HCT116 (cell line): Measurements from ENCODE around the gene GPSM3. TPM values are rescaled to one million over a fixed set of nuclear protein-coding genes. Genes with fewer than 3 reads are reported as not detected.

Source experiments
- ATAC-seq: fragments of 200-7000 bp; cut with Tn5 transposase; 2 replicates; pipeline ENCODE4 v1.9.1; 2020; ENCODE audit warnings: mild to moderate bottlenecking, moderate library complexity
- BruUV-seq: library from RNA; stranded (reverse); fragments of 400-500 nt; replicated peaks from 2 replicates; lab custom pipeline; 2021; lab: Mats Ljungman, UMichigan
- CTCF ChIA-PET: fragments of 300-600 bp; sonication (Branson Sonifier 250); formaldehyde crosslinking; loops from one replicate; lab custom pipeline; 2021; ENCODE audit warnings: antibody characterized with exemption; lab: Charles Lee
- POLR2A ChIA-PET: fragments of 300-600, 350-600 bp; sonication (Branson Sonifier 250); formaldehyde crosslinking; loops from one replicate; lab custom pipeline; 2021; ENCODE audit warnings: antibody characterized with exemption; lab: Charles Lee
- RAD21 ChIA-PET, 2 experiments: fragments of 300-600 bp; sonication (Branson Sonifier 250); formaldehyde crosslinking; loops; one replicate each; lab custom pipeline; 2023; ENCODE audit warnings: low total read pairs in 2 of 2; ENCODE audit not compliant: uncharacterized antibody in 2 of 2, unreplicated experiment in 2 of 2, low non-redundant PET in 1 of 2; lab: Charles Lee
- DNase-seq: peaks from one replicate; pipeline ENCODE4 v3.0.0-alpha.2; 2010; ENCODE audit warnings: low read depth, low spot score
- H2AFZ ChIP-seq: fragments of 200-600 bp; shearing (Covaris generic), sonication (generic); 2 replicates; pipeline ENCODE4 v1.6.1; 2017; ENCODE audit warnings: low read depth, mixed run types, mixed read lengths, antibody characterized with exemption, low read length; ENCODE audit not compliant: poor library complexity, severe bottlenecking
- H3K27ac ChIP-seq: 2 replicates; pipeline ENCODE4 v1.5.1; 2012; ENCODE audit warnings: low read depth, low read length
- H3K27me3 ChIP-seq: fragments of 200-600 bp; sonication (generic); 2 replicates; pipeline ENCODE4 v1.6.1; 2016; ENCODE audit warnings: mixed run types, low read length, mixed read lengths; ENCODE audit not compliant: insufficient read depth
- H3K36me3 ChIP-seq, 2 experiments: fragments of 200-500 bp in 1 of 2; fragments of 200-600 bp in 1 of 2; sonication (Bioruptor generic) in 1 of 2; sonication (generic) in 1 of 2; 2 replicates each; pipeline versions ENCODE4 v1.5.1 to v1.6.1; 2014 to 2016; ENCODE audit warnings: low read length in 2 of 2, inconsistent platforms in 1 of 2, mixed read lengths in 1 of 2, mixed run types in 1 of 2; ENCODE audit not compliant: insufficient read depth in 2 of 2, control insufficient read depth in 1 of 2
- H3K4me1 ChIP-seq, 2 experiments: fragments of 200-600 bp in 1 of 2; sonication (generic) in 1 of 2; 2 replicates each; pipeline versions ENCODE4 v1.5.1 to v1.6.1; 2012 to 2017; ENCODE audit warnings: low read length in 2 of 2, inconsistent platforms in 1 of 2, mild to moderate bottlenecking in 1 of 2, mixed read lengths in 1 of 2, mixed run types in 1 of 2, moderate library complexity in 1 of 2; ENCODE audit not compliant: insufficient read depth in 2 of 2, control insufficient read depth in 1 of 2
- H3K4me2 ChIP-seq: fragments of 200-600 bp; sonication (generic); 2 replicates; pipeline ENCODE4 v1.6.1; 2017; ENCODE audit warnings: mixed run types, low read length, mixed read lengths
- H3K4me3 ChIP-seq, 2 experiments: fragments of 200-600 bp in 1 of 2; sonication (generic) in 1 of 2; replicated peaks in 1 of 2; 2 replicates each; pipeline ENCODE4 v1.5.1; 2011 to 2016; ENCODE audit warnings: low read length in 2 of 2, control low read depth in 1 of 2, low read depth in 1 of 2, mild to moderate bottlenecking in 1 of 2, mixed read lengths in 1 of 2, mixed run types in 1 of 2
- H3K79me2 ChIP-seq: fragments of 200-600 bp; sonication (generic); 2 replicates; pipeline ENCODE4 v1.6.1; 2017; ENCODE audit warnings: mild to moderate bottlenecking, mixed run types, low read length, moderate library complexity, mixed read lengths; ENCODE audit not compliant: insufficient read depth
- H3K9ac ChIP-seq: fragments of 200-600 bp; sonication (generic); 2 replicates; pipeline ENCODE4 v1.6.1; 2016; ENCODE audit warnings: low read length, mixed read lengths
- H3K9me2 ChIP-seq: fragments of 200-600 bp; sonication (generic), shearing (Covaris generic); 2 replicates; pipeline ENCODE4 v1.6.1; 2017; ENCODE audit warnings: mixed run types, mild to moderate bottlenecking, moderate library complexity; ENCODE audit not compliant: insufficient read depth
- H3K9me3 ChIP-seq, 2 experiments: fragments of 200-500 bp in 1 of 2; fragments of 200-600 bp in 1 of 2; sonication (Bioruptor generic) in 1 of 2; sonication (generic) in 1 of 2; 2 replicates each; pipeline ENCODE4 v1.6.1; 2014 to 2017; ENCODE audit warnings: low read length in 2 of 2, mixed read lengths in 2 of 2, inconsistent platforms in 1 of 2, low read depth in 1 of 2, mild to moderate bottlenecking in 1 of 2, mixed run types in 1 of 2, moderate library complexity in 1 of 2; ENCODE audit not compliant: control insufficient read depth in 1 of 2, insufficient read depth in 1 of 2
- H4K20me1 ChIP-seq: fragments of 200-600 bp; sonication (generic), shearing (Covaris generic); 2 replicates; pipeline ENCODE4 v1.6.1; 2017; ENCODE audit warnings: mixed run types, mild to moderate bottlenecking, moderate library complexity; ENCODE audit not compliant: insufficient read depth
- ATF3 ChIP-seq: IDR thresholded peaks from 2 replicates; pipeline ENCODE4 v1.6.1; 2012
- CBX3 ChIP-seq: IDR thresholded peaks from 2 replicates; pipeline ENCODE4 v1.6.1; 2012; ENCODE audit warnings: low read depth
- CEBPB ChIP-seq: IDR thresholded peaks from 2 replicates; pipeline ENCODE4 v1.6.1; 2012; ENCODE audit warnings: low read depth
- EZH2 ChIP-seq: fragments of 200-600 bp; sonication (generic); IDR thresholded peaks from 2 replicates; pipeline ENCODE4 v1.6.1; 2017; ENCODE audit warnings: antibody characterized with exemption, mixed run types
- EZH2phosphoT487 ChIP-seq: fragments of 200-600 bp; IDR thresholded peaks from 2 replicates; pipeline ENCODE4 v1.6.1; 2018; ENCODE audit warnings: antibody characterized with exemption, borderline replicate concordance
- FOSL1 ChIP-seq: IDR thresholded peaks from 2 replicates; pipeline ENCODE4 v1.6.1; 2012; ENCODE audit warnings: low read depth
- JUND ChIP-seq: IDR thresholded peaks from 2 replicates; pipeline ENCODE4 v1.6.1; 2012
- MAX ChIP-seq: IDR thresholded peaks from 2 replicates; pipeline ENCODE4 v1.6.1; 2012
- POLR2AphosphoS5 ChIP-seq: IDR thresholded peaks from 2 replicates; pipeline ENCODE4 v1.6.1; 2011; ENCODE audit warnings: mild to moderate bottlenecking, low read depth, low read length, moderate library complexity
- RAD21 ChIP-seq: IDR thresholded peaks from 2 replicates; pipeline ENCODE4 v1.6.1; 2012; ENCODE audit warnings: low read depth, mild to moderate bottlenecking
- SIN3A ChIP-seq: IDR thresholded peaks from 2 replicates; pipeline ENCODE4 v1.6.1; 2012; ENCODE audit warnings: low read depth
- SP1 ChIP-seq: IDR thresholded peaks from 2 replicates; pipeline ENCODE4 v1.6.1; 2012; ENCODE audit warnings: low read depth
- SRF ChIP-seq: IDR thresholded peaks from 2 replicates; pipeline ENCODE4 v1.6.1; 2012; ENCODE audit warnings: low read depth
- TCF7L2 ChIP-seq: IDR thresholded peaks from 2 replicates; pipeline ENCODE4 v1.7.0; 2011; ENCODE audit warnings: borderline replicate concordance, inconsistent platforms; ENCODE audit not compliant: insufficient read depth, insufficient read length; ENCODE audit errors: extremely low read depth
- ZBTB33 ChIP-seq: IDR thresholded peaks from 2 replicates; pipeline ENCODE4 v1.6.1; 2011; ENCODE audit warnings: mild to moderate bottlenecking, low read length, moderate library complexity; ENCODE audit not compliant: insufficient replicate concordance; ENCODE audit errors: extremely low read depth
- ZFX ChIP-seq: fragments of 450-650 bp; IDR thresholded peaks from 2 replicates; pipeline ENCODE4 v1.6.1; 2017
- ZNF274 ChIP-seq: fragments of 200-500 bp; sonication (Bioruptor generic); IDR thresholded peaks from 2 replicates; pipeline ENCODE4 v1.6.1; 2014; ENCODE audit warnings: mild to moderate bottlenecking, low read depth, low read length, inconsistent platforms
- intact Hi-C: fragments of 100-400 bp; cut with micrococcal nuclease; formaldehyde crosslinking; loops from 2 replicates; pipeline ENCODE4 v1.10.0; 2022
- total RNA-seq: library from RNA; stranded (reverse); gene quantifications from one replicate; pipeline ENCODE4 v1.2.1, GENCODE V29; 2021; ENCODE audit not compliant: unreplicated experiment

The GPSM3 gene
- total RNA-seq, 1 experiment from 2014 or later = 1.2 TPM

GRCh38 chr6:32167154-32167760 lies 25.2 kb downstream of the GPSM3 start:
- Histone ChIP-seq H4K20me1 (no peaks in the 10 kb centered on the region), H3K4me2 (no peak overlapping the region), H3K9me2 (no peaks in the 10 kb centered on the region), H3K36me3 (peaks cover 4 to 15% of the 10 kb centered on the region in 2 experiments; a peak in 3 of 4 replicates), H3K79me2 (no peaks in the 10 kb centered on the region), H3K9me3 (no peaks in the 10 kb centered on the region), H2AFZ (no peak overlapping the region), H3K4me1 (no peaks in the 10 kb centered on the region), H3K4me3 (no peak overlapping the region), H3K27me3 (no peaks in the 10 kb centered on the region), H3K27ac (no peak overlapping the region), H3K9ac (no peak overlapping the region)
- no TSS peak for BruUV-seq
- no peak for TF ChIP-seq FOSL1
- no peak for TF ChIP-seq ZBTB33
- no peak for TF ChIP-seq TCF7L2
- TF ChIP-seq MAX = no peak
- no peak for TF ChIP-seq RAD21
- no peak for TF ChIP-seq SRF
- no peak for TF ChIP-seq CBX3
- no peak for TF ChIP-seq CEBPB
- TF ChIP-seq EZH2 = no peak
- TF ChIP-seq POLR2AphosphoS5 = no peak
- no peak for TF ChIP-seq JUND
- no peak for TF ChIP-seq SIN3A
- no peak for TF ChIP-seq ZNF274
- no peak for TF ChIP-seq ZFX
- no peak for TF ChIP-seq ATF3
- TF ChIP-seq SP1 = no peak
- TF ChIP-seq EZH2phosphoT487 = no peak
- DNase-seq (no peak), ATAC-seq (no peak)
- POLR2A ChIA-PET = no interaction called here
- RAD21 ChIA-PET = no interaction called here
- intact Hi-C loops = no loop called here
- CTCF ChIA-PET = no interaction called here
